HepG2 (cell line): ENCODE data around the gene STK4. TPM values are rescaled to one million over a fixed set of nuclear protein-coding genes. Genes with fewer than 3 reads are reported as not detected.

Experiments used
- ATAC-seq: fragments of 200-7000 bp; cut with Tn5 transposase; 3 replicates; pipeline ENCODE4 v1.9.1; 2020; ENCODE audit warnings: mild to moderate bottlenecking, moderate library complexity
- BruUV-seq: library from RNA; stranded (reverse); fragments of 400-500 nt; replicated peaks from 2 replicates; lab custom pipeline; 2021; lab: Mats Ljungman, UMichigan
- CTCF ChIA-PET: fragments of 300-600 bp; formaldehyde crosslinking; extraction: SDS; loops from one replicate; lab custom pipeline; 2021; ENCODE audit warnings: low total read pairs, inconsistent platforms, low intra/inter-chr PET ratio; lab: Yijun Ruan, JAX
- POLR2A ChIA-PET: fragments of 350-600 bp; sonication (Branson Sonifier 250); formaldehyde crosslinking; loops from one replicate; lab custom pipeline; 2020; ENCODE audit warnings: antibody characterized with exemption, inconsistent platforms; lab: Yijun Ruan, JAX
- DNase-seq: peaks from one replicate; pipeline ENCODE4 v3.0.0-alpha.2; 2015; ENCODE audit warnings: low spot score
- FAIRE-seq: peaks from 3 replicates; lab custom pipeline; 2011; peaks lifted over from hg19 to GRCh38; lab: Jason Lieb, UNC
- H2AFZ ChIP-seq: one replicate; pipeline ENCODE4 v1.6.1; 2011; ENCODE audit warnings: low read length, inconsistent platforms
- H3K27ac ChIP-seq: fragments of 300-600 bp; 3 replicates; pipeline ENCODE4 v1.8.0; 2011; ENCODE audit warnings: mixed run types, mild to moderate bottlenecking, mixed read lengths, low read length, inconsistent platforms; ENCODE audit not compliant: insufficient read depth; ENCODE audit errors: extremely low read length
- H3K27me3 ChIP-seq, 2 experiments: fragments of 200-600 bp in 1 of 2; 2 replicates in 1 of 2; 3 replicates in 1 of 2; pipeline versions ENCODE4 v1.6.0 to v1.8.0; 2011; ENCODE audit warnings: low read length in 2 of 2, mild to moderate bottlenecking in 2 of 2, moderate library complexity in 2 of 2, inconsistent platforms in 1 of 2; ENCODE audit not compliant: insufficient read depth in 2 of 2, control insufficient read depth in 1 of 2
- H3K36me3 ChIP-seq, 2 experiments: fragments of 200-600 bp in 1 of 2; replicated peaks in 1 of 2; 2 replicates in 1 of 2; 3 replicates in 1 of 2; pipeline versions ENCODE4 v1.5.1 to v1.8.0; 2011; ENCODE audit warnings: low read length in 2 of 2, inconsistent platforms in 1 of 2; ENCODE audit not compliant: insufficient read depth in 2 of 2, control insufficient read depth in 1 of 2
- H3K4me1 ChIP-seq: 2 replicates; pipeline ENCODE4 v1.5.1; 2012; ENCODE audit warnings: low read length, inconsistent platforms; ENCODE audit not compliant: insufficient read depth
- H3K4me2 ChIP-seq: 2 replicates; pipeline ENCODE4 v1.6.0; 2011; ENCODE audit warnings: low read depth, low read length, inconsistent platforms
- H3K4me3 ChIP-seq, 3 experiments: fragments of 200-600 bp in 1 of 3; sonication (generic), shearing (Covaris generic) in 1 of 3; replicated peaks in 1 of 3; 2 replicates each; pipeline ENCODE4 v1.5.1; 2011 to 2016; ENCODE audit warnings: low read length in 3 of 3, inconsistent platforms in 2 of 3, low read depth in 2 of 3, mild to moderate bottlenecking in 2 of 3, control low read depth in 1 of 3, mixed read lengths in 1 of 3; ENCODE audit not compliant: insufficient read depth in 1 of 3
- H3K79me2 ChIP-seq: one replicate; pipeline ENCODE4 v1.6.1; 2011; ENCODE audit warnings: low read length, inconsistent platforms; ENCODE audit not compliant: insufficient read depth
- H3K9ac ChIP-seq: 2 replicates; pipeline ENCODE4 v1.6.0; 2011; ENCODE audit warnings: mild to moderate bottlenecking, low read depth, low read length, inconsistent platforms; ENCODE audit not compliant: insufficient read depth
- H3K9me3 ChIP-seq: 2 replicates; pipeline ENCODE4 v1.5.1; 2012; ENCODE audit warnings: mild to moderate bottlenecking, low read length
- H4K20me1 ChIP-seq: 2 replicates; pipeline ENCODE4 v1.6.0; 2011; ENCODE audit warnings: inconsistent platforms, mild to moderate bottlenecking, low read length, moderate library complexity; ENCODE audit not compliant: insufficient read depth
- ATRX ChIP-seq: sonication (generic); formaldehyde crosslinking; IDR thresholded peaks from 2 replicates; pipeline ENCODE4 v1.4.0; 2020; ENCODE audit warnings: missing genetic modification reagents, borderline replicate concordance
- HDAC6 ChIP-seq: fragments of 200-600 bp; sonication (generic); IDR thresholded peaks from 2 replicates; pipeline ENCODE4 v1.7.0; 2017; ENCODE audit warnings: mild to moderate bottlenecking, antibody characterized with exemption, low read length, low read depth
- NCOA2 ChIP-seq: sonication (generic); formaldehyde crosslinking; IDR thresholded peaks from 2 replicates; pipeline ENCODE4 v1.8.0; 2022; ENCODE audit warnings: inconsistent platforms
- PAWR ChIP-seq: sonication (generic); formaldehyde crosslinking; IDR thresholded peaks from 2 replicates; pipeline ENCODE4 v1.4.0; 2020; ENCODE audit warnings: missing genetic modification reagents, mild to moderate bottlenecking, borderline replicate concordance
- SIN3B ChIP-seq: fragments of 150-350 bp; IDR thresholded peaks from 2 replicates; pipeline ENCODE4 v1.6.1; 2014; ENCODE audit warnings: low read length
- SMC3 ChIP-seq: IDR thresholded peaks from 2 replicates; pipeline ENCODE4 v1.6.1; 2011; ENCODE audit warnings: low read length, improper control_type of control experiment
- TEAD2 ChIP-seq: sonication (generic); formaldehyde crosslinking; IDR thresholded peaks from 2 replicates; pipeline ENCODE4 v1.9.0; 2021; ENCODE audit warnings: missing genetic modification reagents
- TEAD3 ChIP-seq: optimal IDR thresholded peaks from 2 replicates; pipeline ENCODE3; 2016; ENCODE audit warnings: borderline replicate concordance
- ZKSCAN8 ChIP-seq: IDR thresholded peaks from 2 replicates; pipeline ENCODE4 v1.6.1; 2016; ENCODE audit warnings: borderline replicate concordance, missing genetic modification reagents, missing compliant biosample characterization
- ZNF136 ChIP-seq: sonication (generic); formaldehyde crosslinking; IDR thresholded peaks from 2 replicates; pipeline ENCODE4 v1.8.1; 2022; ENCODE audit warnings: low read depth, mild to moderate bottlenecking, moderate library complexity, missing genetic modification reagents
- ZNF556 ChIP-seq: sonication (generic); formaldehyde crosslinking; IDR thresholded peaks from 2 replicates; pipeline ENCODE4 v1.4.0; 2020; ENCODE audit warnings: mild to moderate bottlenecking, missing genetic modification reagents, borderline replicate concordance
- WGBS: methylation state at CpG from one replicate; pipeline ENCODE4 v1.1.6; 2017; ENCODE audit warnings: low lambda C conversion rate; 5-methylcytosine and 5-hydroxymethylcytosine counted together
- in situ Hi-C: cut with HindIII; loops from 2 replicates; pipeline ENCODE4 v1.10.0; 2017; ENCODE audit warnings: low pct_unique_long_range_greater_than_20kb; ENCODE audit not compliant: extremely low pct_ligation_motif_present
- intact Hi-C: fragments of 100-400 bp; cut with micrococcal nuclease; formaldehyde crosslinking; loops from one replicate; pipeline ENCODE4 v1.10.0; 2022; ENCODE audit not compliant: unreplicated experiment
- polyA plus RNA-seq, 8 experiments: library from polyadenylated mRNA; depleted of rRNA in 3 of 8; stranded (reverse) in 7 of 8; unstranded in 1 of 8; fragments of >200 nt; fragmentation: Illumina TruSeq in 4 of 8; extraction: Trizol in 4 of 8; gene quantifications; 2 replicates each; pipeline versions ENCODE4 v1.2.1 to v1.2.3, GENCODE V29; 2011 to 2016; ENCODE audit warnings: low read depth in 4 of 8, missing spikeins in 1 of 8, mixed read lengths in 1 of 8; ENCODE audit not compliant: insufficient read depth in 1 of 8
- total RNA-seq, 5 experiments: library from RNA; depleted of rRNA; stranded (reverse); fragments of >200 nt; fragmentation: Illumina TruSeq; extraction: Trizol; gene quantifications; 2 replicates each; pipeline ENCODE4 v1.2.3, GENCODE V29; 2016; ENCODE audit warnings: low read depth in 1 of 5
- TF ChIP-seq, protein P1 (sequence below): sonication (generic); formaldehyde crosslinking; IDR thresholded peaks from 2 replicates; pipeline ENCODE4 v1.4.0; 2020; ENCODE audit warnings: mild to moderate bottlenecking, missing genetic modification reagents
- TF ChIP-seq, protein P2 (sequence below): sonication (generic); formaldehyde crosslinking; IDR thresholded peaks from 2 replicates; pipeline ENCODE4 v1.8.0; 2022; ENCODE audit warnings: mild to moderate bottlenecking, missing genetic modification reagents, moderate library complexity
- TF ChIP-seq, protein P3 (sequence below): sonication (generic); formaldehyde crosslinking; IDR thresholded peaks from 2 replicates; pipeline ENCODE4 v1.8.1; 2023; ENCODE audit warnings: mild to moderate bottlenecking, moderate library complexity, missing genetic modification reagents
- TF ChIP-seq, protein P4 (sequence below): sonication (generic); formaldehyde crosslinking; IDR thresholded peaks from 2 replicates; pipeline ENCODE4 v1.9.0; 2022; ENCODE audit warnings: missing genetic modification reagents, mild to moderate bottlenecking, borderline replicate concordance
- TF ChIP-seq, protein P5 (sequence below): sonication (generic); formaldehyde crosslinking; IDR thresholded peaks from 2 replicates; pipeline ENCODE4 v1.4.0; 2020; ENCODE audit warnings: missing genetic modification reagents, mild to moderate bottlenecking, borderline replicate concordance
- TF ChIP-seq, protein P6 (sequence below): sonication (generic); formaldehyde crosslinking; IDR thresholded peaks from 2 replicates; pipeline ENCODE4 v1.8.0; 2022; ENCODE audit warnings: mild to moderate bottlenecking, missing genetic modification reagents

Gene STK4
- total and polyA plus RNA-seq, 2 of the 13 experiments (the other 11 are each of a cell fraction or from before 2014, with no cell fraction given), result 25.6 to 38.3 TPM

DNA sequence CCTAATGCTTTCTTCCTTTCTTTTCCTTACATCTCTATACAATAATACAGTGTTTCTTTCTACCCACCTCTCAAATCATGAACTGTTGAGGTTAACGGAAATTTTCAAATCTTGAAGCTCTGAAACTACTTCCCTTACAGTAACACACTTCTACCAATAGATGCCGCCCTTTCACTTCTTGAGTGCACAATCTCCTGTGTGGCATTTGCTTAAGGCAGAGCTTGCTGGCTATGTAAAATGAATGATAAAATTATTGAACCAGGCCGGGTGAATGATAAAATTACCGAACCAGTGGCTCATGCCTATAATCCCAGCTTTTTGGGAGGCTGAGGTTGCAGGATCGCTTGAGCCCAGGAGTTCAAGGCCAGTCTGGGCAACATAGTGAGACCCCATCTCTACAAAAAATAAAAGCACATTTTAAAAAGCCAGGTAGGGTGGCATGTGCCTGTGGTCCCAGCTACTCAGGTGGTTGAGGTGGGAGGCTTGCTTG lies 77.8 kb downstream of the STK4 start:
- no peak overlapping the region for H3K4me2 ChIP-seq
- peak; percentile 51 for TF ChIP-seq TEAD3 (CRISPR knock-in tag)
- TF ChIP-seq PAWR (CRISPR knock-in tag), result no peak
- TF ChIP-seq, protein P1, sequence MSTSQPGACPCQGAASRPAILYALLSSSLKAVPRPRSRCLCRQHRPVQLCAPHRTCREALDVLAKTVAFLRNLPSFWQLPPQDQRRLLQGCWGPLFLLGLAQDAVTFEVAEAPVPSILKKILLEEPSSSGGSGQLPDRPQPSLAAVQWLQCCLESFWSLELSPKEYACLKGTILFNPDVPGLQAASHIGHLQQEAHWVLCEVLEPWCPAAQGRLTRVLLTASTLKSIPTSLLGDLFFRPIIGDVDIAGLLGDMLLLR (CRISPR knock-in tag), result no peak
- no peak for TF ChIP-seq ZNF556
- peak; percentile 87 for TF ChIP-seq SMC3
- no peak for TF ChIP-seq ZNF136 (CRISPR knock-in tag)
- TF ChIP-seq, protein P2, sequence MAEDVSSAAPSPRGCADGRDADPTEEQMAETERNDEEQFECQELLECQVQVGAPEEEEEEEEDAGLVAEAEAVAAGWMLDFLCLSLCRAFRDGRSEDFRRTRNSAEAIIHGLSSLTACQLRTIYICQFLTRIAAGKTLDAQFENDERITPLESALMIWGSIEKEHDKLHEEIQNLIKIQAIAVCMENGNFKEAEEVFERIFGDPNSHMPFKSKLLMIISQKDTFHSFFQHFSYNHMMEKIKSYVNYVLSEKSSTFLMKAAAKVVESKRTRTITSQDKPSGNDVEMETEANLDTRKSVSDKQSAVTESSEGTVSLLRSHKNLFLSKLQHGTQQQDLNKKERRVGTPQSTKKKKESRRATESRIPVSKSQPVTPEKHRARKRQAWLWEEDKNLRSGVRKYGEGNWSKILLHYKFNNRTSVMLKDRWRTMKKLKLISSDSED, result no peak
- peak; percentile 28; the same call in 1 of the 2 replicates for TF ChIP-seq SIN3B
- no peak for TF ChIP-seq HDAC6
- TF ChIP-seq, protein P3, sequence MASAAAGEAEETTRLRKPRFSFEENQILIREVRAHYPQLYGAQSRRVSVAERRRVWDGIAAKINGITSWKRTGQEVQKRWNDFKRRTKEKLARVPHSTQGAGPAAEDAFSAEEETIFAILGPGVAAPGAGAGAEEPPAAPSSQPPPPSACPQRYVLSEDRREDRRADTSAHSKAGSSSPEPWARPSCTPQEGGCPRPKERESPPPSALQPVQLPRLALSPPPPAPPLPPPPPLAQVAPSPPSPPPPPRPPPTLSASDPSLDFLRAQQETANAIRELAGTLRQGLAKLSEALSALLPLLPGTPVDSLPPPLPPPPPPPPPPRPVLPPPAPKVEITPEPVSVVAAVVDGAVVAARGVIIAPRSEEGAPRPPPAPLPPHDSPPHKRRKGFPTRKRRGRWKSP (CRISPR knock-in tag), result no peak
- TF ChIP-seq ATRX (CRISPR knock-in tag), result no peak
- no peak for TF ChIP-seq NCOA2 (CRISPR knock-in tag)
- TF ChIP-seq, protein P4, sequence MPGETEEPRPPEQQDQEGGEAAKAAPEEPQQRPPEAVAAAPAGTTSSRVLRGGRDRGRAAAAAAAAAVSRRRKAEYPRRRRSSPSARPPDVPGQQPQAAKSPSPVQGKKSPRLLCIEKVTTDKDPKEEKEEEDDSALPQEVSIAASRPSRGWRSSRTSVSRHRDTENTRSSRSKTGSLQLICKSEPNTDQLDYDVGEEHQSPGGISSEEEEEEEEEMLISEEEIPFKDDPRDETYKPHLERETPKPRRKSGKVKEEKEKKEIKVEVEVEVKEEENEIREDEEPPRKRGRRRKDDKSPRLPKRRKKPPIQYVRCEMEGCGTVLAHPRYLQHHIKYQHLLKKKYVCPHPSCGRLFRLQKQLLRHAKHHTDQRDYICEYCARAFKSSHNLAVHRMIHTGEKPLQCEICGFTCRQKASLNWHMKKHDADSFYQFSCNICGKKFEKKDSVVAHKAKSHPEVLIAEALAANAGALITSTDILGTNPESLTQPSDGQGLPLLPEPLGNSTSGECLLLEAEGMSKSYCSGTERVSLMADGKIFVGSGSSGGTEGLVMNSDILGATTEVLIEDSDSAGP (CRISPR knock-in tag), result no peak
- TF ChIP-seq, protein P5, sequence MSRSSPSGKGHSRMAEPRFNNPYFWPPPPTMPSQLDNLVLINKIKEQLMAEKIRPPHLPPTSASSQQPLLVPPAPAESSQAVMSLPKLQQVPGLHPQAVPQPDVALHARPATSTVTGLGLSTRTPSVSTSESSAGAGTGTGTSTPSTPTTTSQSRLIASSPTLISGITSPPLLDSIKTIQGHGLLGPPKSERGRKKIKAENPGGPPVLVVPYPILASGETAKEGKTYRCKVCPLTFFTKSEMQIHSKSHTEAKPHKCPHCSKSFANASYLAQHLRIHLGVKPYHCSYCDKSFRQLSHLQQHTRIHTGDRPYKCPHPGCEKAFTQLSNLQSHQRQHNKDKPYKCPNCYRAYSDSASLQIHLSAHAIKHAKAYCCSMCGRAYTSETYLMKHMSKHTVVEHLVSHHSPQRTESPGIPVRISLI (CRISPR knock-in tag), result no peak
- TF ChIP-seq ZKSCAN8, result 0 out of 2 replicates have a peak, but pooled peaks have one; percentile 31
- TF ChIP-seq, protein P6, sequence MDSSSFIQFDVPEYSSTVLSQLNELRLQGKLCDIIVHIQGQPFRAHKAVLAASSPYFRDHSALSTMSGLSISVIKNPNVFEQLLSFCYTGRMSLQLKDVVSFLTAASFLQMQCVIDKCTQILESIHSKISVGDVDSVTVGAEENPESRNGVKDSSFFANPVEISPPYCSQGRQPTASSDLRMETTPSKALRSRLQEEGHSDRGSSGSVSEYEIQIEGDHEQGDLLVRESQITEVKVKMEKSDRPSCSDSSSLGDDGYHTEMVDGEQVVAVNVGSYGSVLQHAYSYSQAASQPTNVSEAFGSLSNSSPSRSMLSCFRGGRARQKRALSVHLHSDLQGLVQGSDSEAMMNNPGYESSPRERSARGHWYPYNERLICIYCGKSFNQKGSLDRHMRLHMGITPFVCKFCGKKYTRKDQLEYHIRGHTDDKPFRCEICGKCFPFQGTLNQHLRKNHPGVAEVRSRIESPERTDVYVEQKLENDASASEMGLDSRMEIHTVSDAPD (CRISPR knock-in tag), result no peak
- no peak for TF ChIP-seq TEAD2 (CRISPR knock-in tag)

More for the DNA sequence above, 77.8 kb downstream of the STK4 start:
- intact Hi-C loops, result loop anchor here (1.0 kb wide), 3 partner anchors 51 to 247 kb away; no protein-coding TSS in a partner anchor
- H3K9ac ChIP-seq, result no peak overlapping the region
- WGBS, result 49% methylated on average over 5 of the region's 5 CpGs
- in situ Hi-C loops, result loop anchor here (10.0 kb wide), 1 partner anchor 51 kb away; no protein-coding TSS in a partner anchor
- ChIA-PET CTCF (interaction anchor here (0.7 to 4.3 kb wide), 7 partner anchors 37 to 246 kb away, joined by 3 to 47 read pairs (median 4); no protein-coding TSS in a partner anchor), POLR2A (interaction anchor here (0.7 to 1.6 kb wide), 3 partner anchors 33 to 393 kb away, joined by 3 to 7 read pairs (median 4); no protein-coding TSS in a partner anchor)
- no peaks in the 10 kb centered on the region for H3K9me3 ChIP-seq
- H3K79me2 ChIP-seq, result no peaks in the 10 kb centered on the region
- no peaks in the 10 kb centered on the region for H3K4me1 ChIP-seq
- H4K20me1 ChIP-seq, result 0 out of 2 replicates have a peak, but pooled peaks cover 3% of the 10 kb centered on the region
- DNase-seq, result peak; percentile 82
- H3K27ac ChIP-seq, result no peak overlapping the region
- no peak overlapping the region for H3K4me3 ChIP-seq
- BruUV-seq, result no TSS peak
- H3K27me3 ChIP-seq, result no peaks in the 10 kb centered on the region; a peak in 1 of 5 replicates
- ATAC-seq, result peak; percentile 84
- H3K36me3 ChIP-seq, result peaks cover 0 to 4% of the 10 kb centered on the region in 2 experiments; a peak in 2 of 5 replicates
- peak; percentile 83 for FAIRE-seq
- no peak overlapping the region for H2AFZ ChIP-seq
